ENCODE data around the gene ANXA6. TPM values are rescaled to one million over a fixed set of nuclear protein-coding genes. Genes with fewer than 3 reads are reported as not detected.

Gene ANXA6
- total and polyA plus RNA-seq, 10 of the 15 experiments (the other 5 are each of a cell fraction or from before 2014, with no cell fraction given), result 44.0 to 571 (median 465) TPM

DNA sequence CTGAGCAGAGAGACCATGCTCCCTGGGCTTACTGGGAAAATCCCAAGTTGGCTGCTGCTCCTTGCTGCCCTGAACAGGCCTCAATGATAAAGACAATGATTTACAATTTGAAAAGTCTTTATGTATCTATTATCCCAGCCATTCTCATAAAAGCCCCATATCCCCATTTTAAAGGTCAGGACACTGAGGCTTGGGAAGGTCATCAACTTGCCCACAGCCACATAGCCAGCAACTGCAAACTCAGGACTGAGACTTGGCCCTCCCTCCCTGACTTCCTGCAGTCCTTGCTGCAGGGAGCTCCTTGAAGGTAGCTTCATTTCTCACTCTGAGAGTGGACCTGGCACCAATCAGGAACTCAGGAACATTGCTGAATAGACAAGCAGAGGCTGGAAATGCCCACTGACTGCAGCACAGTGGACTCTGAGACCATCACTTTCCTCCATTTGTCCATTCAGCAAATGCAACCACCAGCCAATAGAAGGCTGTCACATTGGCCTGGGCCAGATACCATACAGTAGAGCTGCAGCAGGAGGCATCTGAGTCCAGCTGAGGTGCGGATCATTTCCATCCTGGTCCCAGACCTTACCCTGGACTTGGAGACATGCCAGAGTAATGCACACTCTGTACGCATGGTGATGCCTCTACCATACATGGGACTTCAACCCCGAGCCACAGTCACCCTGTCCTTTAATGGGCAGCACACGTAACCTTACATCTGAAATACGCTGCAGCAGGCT, 95.0 kb downstream of the ANXA6 start:
- no peaks in the 10 kb centered on the region for H3K9me3 ChIP-seq (replicated peaks; ENCODE audit: control insufficient read depth, insufficient read depth, low read length)
- TF ChIP-seq CBX5 (IDR thresholded peaks at IDR 0.05; ENCODE audit: low read depth) (no peak), POLR2A (IDR thresholded peaks at IDR 0.05; ENCODE audit: low read depth, low read length) (peak; percentile 25; the same call in 1 of the 2 replicates), RAD51 (IDR thresholded peaks at IDR 0.05) (no peak)
- TF ChIP-seq, protein P1, sequence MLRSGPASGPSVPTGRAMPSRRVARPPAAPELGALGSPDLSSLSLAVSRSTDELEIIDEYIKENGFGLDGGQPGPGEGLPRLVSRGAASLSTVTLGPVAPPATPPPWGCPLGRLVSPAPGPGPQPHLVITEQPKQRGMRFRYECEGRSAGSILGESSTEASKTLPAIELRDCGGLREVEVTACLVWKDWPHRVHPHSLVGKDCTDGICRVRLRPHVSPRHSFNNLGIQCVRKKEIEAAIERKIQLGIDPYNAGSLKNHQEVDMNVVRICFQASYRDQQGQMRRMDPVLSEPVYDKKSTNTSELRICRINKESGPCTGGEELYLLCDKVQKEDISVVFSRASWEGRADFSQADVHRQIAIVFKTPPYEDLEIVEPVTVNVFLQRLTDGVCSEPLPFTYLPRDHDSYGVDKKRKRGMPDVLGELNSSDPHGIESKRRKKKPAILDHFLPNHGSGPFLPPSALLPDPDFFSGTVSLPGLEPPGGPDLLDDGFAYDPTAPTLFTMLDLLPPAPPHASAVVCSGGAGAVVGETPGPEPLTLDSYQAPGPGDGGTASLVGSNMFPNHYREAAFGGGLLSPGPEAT (IDR thresholded peaks at IDR 0.05; ENCODE audit: low read depth), result no peak
- intact Hi-C loops (cut with micrococcal nuclease; ENCODE audit: unreplicated experiment), result no loop called here
- no peak for FAIRE-seq
- ChIA-PET SMC1A (ENCODE audit: uncharacterized antibody, unreplicated experiment) (interaction anchor here (0.5 to 3.8 kb wide), 8 partner anchors 8 to 67 kb away, joined by 3 to 21 read pairs (median 3); no protein-coding TSS in a partner anchor), RAD21 (ENCODE audit: unreplicated experiment) (interaction anchor here (1.1 to 2.9 kb wide), 3 partner anchors 53 to 79 kb away, joined by 3 to 19 read pairs (median 8); no protein-coding TSS in a partner anchor), POLR2A (interaction anchor here (1.1 kb wide), 1 partner anchor 18 kb away, joined by 3 read pairs; no protein-coding TSS in a partner anchor), CTCF (interaction anchor here (0.7 to 1.9 kb wide), 5 partner anchors 11 to 55 kb away, joined by 3 to 10 read pairs (median 3); no protein-coding TSS in a partner anchor)
- no peak overlapping the region; the same call in none of the 2 replicates for H3K27ac ChIP-seq (ENCODE audit: control insufficient read depth, insufficient read depth)
- H4K20me1 ChIP-seq (ENCODE audit: control insufficient read depth, insufficient read depth), result peaks cover 28% of the 10 kb centered on the region
- H3K4me2 ChIP-seq (ENCODE audit: control insufficient read depth, insufficient read depth), result no peak overlapping the region
- 97% methylated on average over 5 of the region's 5 CpGs for WGBS (ENCODE audit: insufficient coverage, insufficient replicate concordance, low lambda C conversion rate, missing lambda C conversion rate)
- no peak overlapping the region for H2AFZ ChIP-seq (ENCODE audit: control insufficient read depth, low read depth, low read length)
- H3K9ac ChIP-seq (ENCODE audit: control insufficient read depth, insufficient read depth, low read length), result no peak overlapping the region; the same call in 1 of the 2 replicates
- H3K36me3 ChIP-seq (ENCODE audit: control insufficient read depth in 2 of 2, insufficient read depth in 2 of 2, low read length in 1 of 2), result peaks cover 55 to 82% of the 10 kb centered on the region in 2 experiments
- peaks cover 79% of the 10 kb centered on the region for H3K79me2 ChIP-seq (ENCODE audit: control insufficient read depth, insufficient read depth, low read length)
- no peaks in the 10 kb centered on the region for H3K27me3 ChIP-seq (replicated peaks in 1 of 2; ENCODE audit: control insufficient read depth in 2 of 2, insufficient read depth in 2 of 2, low read length in 1 of 2)
- no peak for DNase-seq (ENCODE audit: low read depth, low spot score)
- peaks cover 76% of the 10 kb centered on the region for H3K4me1 ChIP-seq (ENCODE audit: control insufficient read depth, insufficient read depth, low read length)
- no peak for ATAC-seq
- in situ Hi-C loops (cut with MboI), result no loop called here
- no peak overlapping the region for H3K4me3 ChIP-seq
- BruUV-seq (replicated peaks), result no TSS peak
